Neural cell (in vitro differentiated cells): ENCODE measurements around the gene LINC01488. TPM values are rescaled to one million over a fixed set of nuclear protein-coding genes. Genes with fewer than 3 reads are reported as not detected.

Source experiments
- H2AFZ ChIP-seq: fragments of 200-600, 300-800 bp; sonication (generic), shearing (Covaris generic); 2 replicates; pipeline ENCODE4 v1.6.0; 2014; ENCODE audit warnings: low read depth, mild to moderate bottlenecking, antibody characterized with exemption, low read length, moderate library complexity
- H3F3A ChIP-seq: fragments of 200-600 bp; shearing (Covaris generic); 2 replicates; pipeline ENCODE4 v1.6.1; 2016; ENCODE audit warnings: mild to moderate bottlenecking, moderate library complexity, mixed read lengths, antibody characterized with exemption, low read length; ENCODE audit not compliant: insufficient read depth, poor library complexity, severe bottlenecking
- H3K27ac ChIP-seq: fragments of 200-600, 300-800 bp; sonication (generic), shearing (Covaris generic); 2 replicates; pipeline ENCODE4 v1.5.1; 2014; ENCODE audit warnings: mild to moderate bottlenecking, low read length, moderate library complexity
- H3K27me3 ChIP-seq: fragments of 300-800, 200-600 bp; sonication (generic), shearing (Covaris generic); 2 replicates; pipeline ENCODE4 v1.6.0; 2014; ENCODE audit warnings: mild to moderate bottlenecking, low read depth, low read length, moderate library complexity; ENCODE audit not compliant: insufficient read depth
- H3K36me3 ChIP-seq: fragments of 300-800, 200-600 bp; sonication (generic), shearing (Covaris generic); 2 replicates; pipeline ENCODE4 v1.5.1; 2014; ENCODE audit warnings: mild to moderate bottlenecking, antibody characterized with exemption, low read length, moderate library complexity; ENCODE audit not compliant: insufficient read depth
- H3K4me2 ChIP-seq: fragments of 300-800, 200-600 bp; sonication (generic), shearing (Covaris generic); 2 replicates; pipeline ENCODE4 v1.6.0; 2014; ENCODE audit warnings: mild to moderate bottlenecking, low read length
- H3K4me3 ChIP-seq: fragments of 300-800, 200-600 bp; sonication (generic), shearing (Covaris generic); 2 replicates; pipeline ENCODE4 v1.5.1; 2014; ENCODE audit warnings: mild to moderate bottlenecking, low read length, moderate library complexity
- H3K79me2 ChIP-seq: fragments of 200-600 bp; shearing (Covaris generic); replicated peaks from 2 replicates; pipeline ENCODE4 v1.6.0; 2014; ENCODE audit warnings: mild to moderate bottlenecking, low read length, moderate library complexity; ENCODE audit not compliant: insufficient read depth
- H3K9ac ChIP-seq: fragments of 300-800, 200-600 bp; sonication (generic), shearing (Covaris generic); 2 replicates; pipeline ENCODE4 v1.6.1; 2016; ENCODE audit warnings: mild to moderate bottlenecking, low read length, mixed read lengths
- H3K9me2 ChIP-seq: fragments of 200-600 bp; shearing (Covaris generic); 2 replicates; pipeline ENCODE4 v1.6.1; 2016; ENCODE audit warnings: mild to moderate bottlenecking, low read length, mixed read lengths; ENCODE audit not compliant: insufficient read depth
- H3K9me3 ChIP-seq: fragments of 200-600, 300-800 bp; sonication (generic), shearing (Covaris generic); 2 replicates; pipeline ENCODE4 v1.6.1; 2016; ENCODE audit warnings: mild to moderate bottlenecking, mixed run types, low read length, moderate library complexity, mixed read lengths
- H4K20me1 ChIP-seq: fragments of 200-600 bp; shearing (Covaris generic); 2 replicates; pipeline ENCODE4 v1.6.1; 2016; ENCODE audit warnings: mild to moderate bottlenecking, mixed run types; ENCODE audit not compliant: insufficient read depth
- CTCF ChIP-seq: fragments of 450-650 bp; IDR thresholded peaks from 2 replicates; pipeline ENCODE4 v1.5.1; 2014; ENCODE audit warnings: antibody characterized with exemption, mild to moderate bottlenecking, moderate library complexity; ENCODE audit not compliant: poor library complexity, severe bottlenecking
- EP300 ChIP-seq: fragments of 450-650 bp; conservative IDR thresholded peaks from 2 replicates; pipeline ENCODE4 v1.6.1; 2014; ENCODE audit warnings: antibody characterized with exemption, mild to moderate bottlenecking, moderate library complexity; ENCODE audit not compliant: poor library complexity, severe bottlenecking
- EZH2 ChIP-seq: fragments of 200-600, 300-800 bp; shearing (Covaris generic), sonication (generic); IDR thresholded peaks from 2 replicates; pipeline ENCODE4 v1.6.1; 2014; ENCODE audit warnings: antibody characterized with exemption, low read length, borderline replicate concordance, mild to moderate bottlenecking; ENCODE audit not compliant: insufficient read depth, poor library complexity, severe bottlenecking
- MXI1 ChIP-seq: fragments of 450-650 bp; conservative IDR thresholded peaks from 2 replicates; pipeline ENCODE4 v1.6.1; 2014; ENCODE audit warnings: antibody characterized with exemption, mild to moderate bottlenecking; ENCODE audit not compliant: poor library complexity, severe bottlenecking
- POLR2AphosphoS5 ChIP-seq: IDR thresholded peaks from 2 replicates; pipeline ENCODE4 v1.6.1; 2012
- RAD21 ChIP-seq: fragments of 450-650 bp; conservative IDR thresholded peaks from 2 replicates; pipeline ENCODE4 v1.6.1; 2014; ENCODE audit warnings: antibody characterized with exemption, mild to moderate bottlenecking, moderate library complexity
- REST ChIP-seq: IDR thresholded peaks from 2 replicates; pipeline ENCODE4 v1.6.1; 2012; ENCODE audit warnings: borderline replicate concordance
- SMC3 ChIP-seq: fragments of 450-650 bp; conservative IDR thresholded peaks from 2 replicates; pipeline ENCODE4 v1.6.1; 2014; ENCODE audit warnings: antibody characterized with exemption, mild to moderate bottlenecking, moderate library complexity; ENCODE audit not compliant: poor library complexity
- TAF1 ChIP-seq: IDR thresholded peaks from 2 replicates; pipeline ENCODE4 v1.6.1; 2012; ENCODE audit warnings: low read depth
- polyA plus RNA-seq: library from polyadenylated mRNA; depleted of rRNA; stranded (reverse); fragments of >200 nt; gene quantifications from 2 replicates; pipeline ENCODE4 v1.2.3, GENCODE V29; 2014

Gene LINC01488
- polyA plus RNA-seq, 1 donor from 2014 or later: not detected

GRCh38 chr11:69471729-69472540 is 9.5 kb upstream of the LINC01488 start:
- H3K9me2 ChIP-seq: no peaks in the 10 kb centered on the region
- TF ChIP-seq RAD21 (no peak), POLR2AphosphoS5 (no peak), SMC3 (no peak), MXI1 (no peak), CTCF (no peak), TAF1 (no peak), EP300 (no peak), REST (no peak), EZH2 (no peak)
- no peaks in the 10 kb centered on the region for H3K27me3 ChIP-seq
- H4K20me1 ChIP-seq: no peaks in the 10 kb centered on the region
- no peaks in the 10 kb centered on the region for H3K36me3 ChIP-seq
- no peak overlapping the region for H2AFZ ChIP-seq
- no peak overlapping the region for H3K9ac ChIP-seq
- no peaks in the 10 kb centered on the region for H3F3A ChIP-seq
- H3K27ac ChIP-seq: no peak overlapping the region
- H3K4me3 ChIP-seq: no peak overlapping the region
- H3K79me2 ChIP-seq: no peaks in the 10 kb centered on the region
- H3K4me2 ChIP-seq: no peak overlapping the region
- H3K9me3 ChIP-seq: no peaks in the 10 kb centered on the region

GRCh38 chr11:69472541-69473275 is 8.8 kb upstream of the LINC01488 start:
- no peak for TF ChIP-seq RAD21
- TF ChIP-seq CTCF: no peak
- TF ChIP-seq MXI1: no peak
- no peak for TF ChIP-seq POLR2AphosphoS5
- no peak for TF ChIP-seq EZH2
- TF ChIP-seq EP300: no peak
- no peak for TF ChIP-seq TAF1
- TF ChIP-seq SMC3: no peak
- no peak for TF ChIP-seq REST

More at GRCh38 chr11:69472541-69473275, 8.8 kb upstream of the LINC01488 start:
- Histone ChIP-seq H3K36me3 (no peaks in the 10 kb centered on the region), H3K27ac (no peak overlapping the region), H3K9me3 (no peaks in the 10 kb centered on the region), H3K4me3 (no peak overlapping the region), H3K9ac (no peak overlapping the region), H4K20me1 (no peaks in the 10 kb centered on the region), H3K79me2 (no peaks in the 10 kb centered on the region), H3K9me2 (no peaks in the 10 kb centered on the region), H2AFZ (no peak overlapping the region), H3F3A (no peaks in the 10 kb centered on the region), H3K4me2 (no peak overlapping the region), H3K27me3 (no peaks in the 10 kb centered on the region)
